GM21619 (cell line): ENCODE data around the gene NELL1.

Source experiments
- ATAC-seq: cut with Tn5 transposase; IDR thresholded peaks from one replicate; pipeline ENCODE4 v1.9.1; 2021; ENCODE audit not compliant: unreplicated experiment

The NELL1 gene

DNA sequence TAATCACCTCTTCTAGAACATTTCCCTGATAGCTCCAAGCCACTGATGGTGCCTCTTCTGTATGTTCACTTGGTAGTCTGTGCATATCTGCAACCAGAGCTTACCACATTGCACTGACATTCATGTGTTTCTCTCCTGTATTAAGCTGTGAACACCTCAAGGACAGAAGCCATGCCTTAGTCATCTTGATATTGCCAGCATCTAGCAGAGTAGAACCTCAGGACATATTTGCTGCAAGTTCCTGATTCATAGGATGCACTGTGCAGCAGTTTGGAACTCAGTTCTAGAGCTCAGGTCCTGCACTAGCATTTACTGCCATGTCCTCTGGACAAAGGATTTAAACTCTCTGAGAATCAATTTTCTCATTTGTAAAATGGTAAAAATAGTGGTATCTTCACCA, 801.1 kb downstream of the NELL1 start:
- no peak for ATAC-seq

DNA sequence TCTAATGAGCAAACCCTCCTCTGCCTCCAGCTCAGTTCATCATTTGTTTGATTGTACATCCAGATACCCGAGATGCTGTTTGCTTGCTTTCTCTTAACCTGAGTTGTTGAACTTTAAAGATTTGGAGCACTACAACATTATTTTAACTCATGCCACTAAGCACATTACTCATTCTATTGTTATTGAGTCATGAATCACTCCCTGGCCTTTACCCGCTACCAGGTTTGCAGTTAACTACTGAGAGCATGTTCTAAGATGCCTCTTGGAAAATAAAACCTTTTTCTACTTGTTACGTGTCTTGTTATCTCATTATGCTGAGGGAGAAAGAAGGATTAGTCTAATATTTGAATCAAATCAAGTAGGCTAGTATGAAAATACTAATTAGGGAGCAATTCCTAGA, 802.9 kb downstream of the NELL1 start:
- ATAC-seq = no peak

DNA sequence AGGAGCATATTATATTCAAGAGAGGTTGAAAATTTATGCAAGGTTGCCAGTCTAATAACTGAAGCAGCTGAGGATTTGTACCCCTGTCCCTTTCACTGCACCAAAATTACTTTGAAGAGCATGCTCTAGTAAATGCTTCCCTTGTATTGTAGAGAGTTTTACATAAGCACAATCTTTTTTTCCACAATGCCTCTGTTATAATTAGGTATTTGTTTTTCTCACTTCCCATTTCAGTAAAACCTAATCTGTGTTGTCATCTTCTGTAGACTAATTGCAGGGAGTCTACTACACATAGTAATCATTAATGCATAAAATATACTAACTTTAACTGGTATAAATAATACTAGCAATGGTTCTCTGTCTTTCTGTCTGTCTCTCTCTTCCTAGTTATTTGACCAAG, 805.1 kb downstream of the NELL1 start:
- no peak for ATAC-seq

GRCh38 chr11:21475276-21475675, 805.9 kb downstream of the NELL1 start:
- no peak for ATAC-seq

DNA sequence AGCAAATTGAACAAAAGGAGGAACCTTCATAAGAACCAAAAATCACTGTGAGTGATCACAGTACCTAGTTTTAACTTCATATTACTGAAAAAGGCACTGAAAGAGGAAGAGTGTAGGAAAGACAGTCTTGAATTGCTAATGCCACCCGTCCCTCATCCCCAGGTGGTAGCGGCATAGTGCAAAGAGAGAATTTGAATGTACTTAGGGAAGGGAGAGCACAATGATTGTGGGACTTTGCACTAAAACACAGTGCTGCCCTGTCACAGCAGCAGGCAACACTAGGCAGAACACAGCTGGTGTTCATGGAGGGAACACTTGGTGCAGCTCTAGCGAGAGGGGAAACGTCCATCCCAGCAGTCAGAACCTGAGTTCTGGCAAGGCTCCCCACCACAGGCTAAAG, 807.2 kb downstream of the NELL1 start:
- no peak for ATAC-seq

- no peak for ATAC-seq
These were observed 810.9 kb downstream of the NELL1 start for GRCh38 chr11:21480240-21480639.

DNA sequence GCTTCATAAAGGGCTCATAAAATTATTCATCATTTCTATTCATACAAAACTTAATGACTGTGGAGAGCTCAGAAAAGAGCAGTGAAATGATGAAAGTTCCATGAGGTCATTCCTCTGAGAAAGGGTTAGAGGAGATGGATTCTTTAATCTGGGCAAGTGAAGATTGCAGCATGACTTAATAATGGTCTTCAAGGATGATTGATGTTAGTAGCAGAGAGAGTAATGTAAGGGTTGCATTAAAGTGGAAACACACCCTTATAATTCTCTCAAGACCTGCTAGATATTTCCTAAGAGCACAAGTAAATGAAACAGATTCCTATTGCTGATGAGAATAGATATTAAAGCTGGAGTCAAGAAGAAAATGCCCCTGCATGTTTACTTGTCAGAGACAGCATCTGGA, 811.9 kb downstream of the NELL1 start:
- no peak for ATAC-seq

DNA sequence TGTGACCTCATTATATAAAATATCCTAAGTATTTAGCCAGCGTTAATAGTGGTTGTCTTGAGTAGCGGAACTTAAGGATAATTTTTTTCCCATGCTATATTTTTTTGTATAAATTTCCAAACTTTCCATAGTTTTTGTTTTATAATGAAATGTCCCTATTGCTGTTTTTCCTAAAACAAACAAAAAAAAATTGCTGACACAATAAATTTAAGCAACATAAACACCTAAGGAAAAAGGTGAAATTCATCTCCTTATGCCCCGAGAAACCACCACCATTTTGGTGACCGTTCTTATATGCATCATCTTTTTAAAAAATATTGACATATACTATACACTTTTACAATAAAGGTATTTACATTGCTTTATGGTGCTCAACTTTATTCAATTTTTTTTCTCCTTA, 814.7 kb downstream of the NELL1 start:
- no peak for ATAC-seq

DNA sequence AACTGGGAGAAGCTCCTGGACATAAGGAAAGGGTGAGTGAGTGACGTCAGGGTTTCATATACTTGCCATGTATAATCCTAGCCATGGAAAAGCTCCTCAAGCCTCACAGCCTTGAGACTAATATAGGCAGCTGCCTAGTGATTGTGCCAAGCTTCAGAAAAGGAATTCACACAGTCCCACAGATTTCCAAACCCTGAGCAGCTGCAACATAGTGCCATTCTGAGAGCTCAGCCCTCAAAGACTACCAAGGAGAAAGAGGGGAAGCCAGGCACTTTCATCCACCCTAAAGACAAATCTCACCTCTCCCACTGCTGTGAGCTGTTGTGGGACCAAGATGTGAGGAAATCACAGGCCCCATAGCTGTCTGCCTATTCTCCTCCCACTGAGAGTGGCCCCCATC, 815.6 kb downstream of the NELL1 start:
- ATAC-seq = no peak

GRCh38 chr11:21485426-21485825, 816.0 kb downstream of the NELL1 start:
- no peak for ATAC-seq

DNA sequence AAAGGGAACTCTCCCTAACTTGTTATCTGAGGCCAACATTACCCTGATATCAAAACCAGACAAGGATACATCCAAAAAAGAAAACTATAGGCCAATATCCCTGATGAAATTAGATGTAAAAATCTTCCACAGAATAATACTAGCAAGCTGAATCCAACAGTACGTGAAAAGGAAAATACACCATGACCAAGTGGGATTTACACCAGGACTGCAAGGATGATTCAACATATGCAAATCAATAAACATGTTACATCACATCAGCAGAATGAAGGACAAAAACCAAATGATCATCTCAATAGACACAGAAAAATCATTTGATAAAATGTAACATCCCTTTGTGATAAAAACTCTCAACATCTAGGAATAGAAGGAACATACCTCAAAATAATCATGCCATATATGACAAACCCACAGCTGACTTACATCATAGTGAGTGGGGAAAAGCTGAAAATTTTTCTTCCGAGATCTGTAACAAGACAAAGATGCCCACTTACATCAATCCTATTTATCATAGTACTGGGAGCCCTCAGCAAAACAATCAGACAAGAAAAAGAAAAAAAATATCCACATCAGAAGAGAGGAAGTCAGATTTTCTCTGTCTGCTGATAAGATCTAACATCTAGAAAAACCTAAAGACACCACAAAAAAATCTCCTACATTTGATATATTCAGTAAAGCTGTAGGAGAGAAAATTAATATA, 820.2 kb downstream of the NELL1 start:
- ATAC-seq = no peak

DNA sequence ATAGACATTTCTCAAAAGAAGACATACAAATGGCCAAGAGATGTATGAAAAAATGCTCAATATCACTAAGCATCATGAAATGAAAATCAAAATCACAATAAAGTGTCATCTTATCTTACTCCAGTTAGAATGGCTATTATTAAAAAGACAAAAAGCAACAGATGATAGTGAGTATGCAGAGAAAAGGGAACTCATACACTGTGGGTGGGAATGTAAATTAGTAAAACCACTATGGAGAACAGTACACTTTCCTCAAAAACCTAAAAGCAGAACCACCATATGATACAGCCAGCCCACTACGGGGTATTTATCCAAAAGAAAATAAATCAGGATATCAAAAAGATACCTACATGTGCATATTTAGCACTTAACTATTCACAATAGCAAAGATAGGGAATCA, 823.5 kb downstream of the NELL1 start:
- ATAC-seq = no peak

- ATAC-seq = no peak
These were observed 825.6 kb downstream of the NELL1 start for GRCh38 chr11:21494946-21495345.

- ATAC-seq = no peak
These were observed 826.5 kb downstream of the NELL1 start for GRCh38 chr11:21495879-21496278.

GRCh38 chr11:21501245-21501644, 831.9 kb downstream of the NELL1 start:
- no peak for ATAC-seq

DNA sequence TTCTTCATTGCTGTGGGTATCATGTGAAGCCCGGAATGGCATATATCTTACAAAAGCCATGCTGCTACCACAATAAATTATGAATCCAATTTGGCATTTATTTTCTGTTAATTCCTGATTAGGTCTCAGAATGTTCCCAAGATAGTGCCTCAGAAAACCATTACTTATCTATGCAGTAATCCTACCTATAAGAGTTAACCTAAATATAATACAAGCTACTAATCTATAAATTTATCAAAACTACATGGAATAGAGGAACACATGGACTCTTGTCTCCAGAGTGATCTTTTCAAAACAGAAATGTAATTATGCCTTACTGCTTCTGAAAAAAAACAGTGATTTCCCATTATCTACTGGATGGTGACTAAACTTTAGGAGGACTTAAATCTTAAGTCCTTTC, 835.7 kb downstream of the NELL1 start:
- ATAC-seq = no peak

DNA sequence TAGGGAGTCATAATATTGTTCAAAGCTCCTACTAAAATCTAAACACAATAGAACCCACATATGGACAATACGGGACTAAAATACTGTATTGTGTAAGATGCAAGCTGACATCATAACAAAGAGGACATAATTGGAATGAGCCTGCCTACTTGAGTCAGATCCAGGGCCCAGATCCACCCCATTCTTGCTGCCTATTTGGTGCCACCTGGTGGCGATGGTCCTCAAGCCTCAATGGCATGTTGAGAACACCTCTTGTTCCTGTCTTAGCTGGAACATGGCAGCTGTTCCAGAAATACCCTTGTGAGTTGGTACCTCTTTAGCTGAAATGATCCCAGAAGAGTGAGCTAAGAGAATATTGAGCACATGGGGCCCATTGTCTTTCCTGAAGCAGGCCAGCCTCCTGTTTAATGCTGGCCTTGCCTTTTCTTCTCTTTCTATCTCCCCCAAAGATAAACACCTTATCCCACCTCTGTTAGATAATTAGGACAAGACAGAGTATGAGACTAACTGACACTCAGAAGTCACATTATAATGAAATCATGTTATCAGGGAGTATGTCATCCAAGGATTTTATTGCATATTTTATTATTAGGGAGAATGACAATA, 842.6 kb downstream of the NELL1 start:
- peak; percentile 78 for ATAC-seq

DNA sequence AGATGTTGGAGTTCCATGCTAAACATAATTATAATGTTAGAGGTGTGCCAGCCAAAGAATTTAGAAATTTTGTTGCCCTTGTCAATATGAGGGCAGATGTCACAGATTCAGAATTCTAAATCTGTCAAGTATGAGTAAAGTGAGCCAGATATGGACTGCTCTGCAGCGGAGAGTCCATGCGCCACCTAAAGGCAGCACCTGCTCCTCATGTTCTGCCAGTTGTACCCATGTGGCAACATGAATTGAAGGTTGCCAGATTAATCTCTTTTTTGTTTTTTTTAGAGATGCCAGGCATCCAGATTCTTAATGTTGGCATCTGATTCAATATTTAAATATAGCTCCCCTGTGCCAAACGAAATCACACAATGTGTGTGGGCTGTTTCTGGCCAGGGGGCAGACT, 844.9 kb downstream of the NELL1 start:
- no peak for ATAC-seq

GRCh38 chr11:21520244-21520643, 850.9 kb downstream of the NELL1 start:
- ATAC-seq = no peak

DNA sequence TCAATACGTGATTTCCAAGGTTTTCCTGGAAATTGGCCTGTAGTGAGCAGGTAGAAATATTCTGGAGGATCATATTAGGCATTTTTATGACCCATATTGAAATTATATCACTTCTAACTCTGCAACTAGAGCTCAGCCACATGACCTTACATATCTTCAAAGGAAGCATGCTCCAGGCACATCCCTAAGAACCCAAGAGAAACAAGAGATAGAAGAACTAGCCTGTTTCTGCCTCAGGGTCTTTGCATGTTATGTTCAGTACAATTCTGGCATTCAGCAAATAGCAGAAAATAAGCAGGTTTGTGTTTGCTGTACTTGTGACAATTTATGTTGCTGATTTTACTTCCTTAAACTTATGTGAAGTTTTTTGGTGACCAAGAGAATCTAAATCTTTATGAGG, 859.8 kb downstream of the NELL1 start:
- no peak for ATAC-seq

DNA sequence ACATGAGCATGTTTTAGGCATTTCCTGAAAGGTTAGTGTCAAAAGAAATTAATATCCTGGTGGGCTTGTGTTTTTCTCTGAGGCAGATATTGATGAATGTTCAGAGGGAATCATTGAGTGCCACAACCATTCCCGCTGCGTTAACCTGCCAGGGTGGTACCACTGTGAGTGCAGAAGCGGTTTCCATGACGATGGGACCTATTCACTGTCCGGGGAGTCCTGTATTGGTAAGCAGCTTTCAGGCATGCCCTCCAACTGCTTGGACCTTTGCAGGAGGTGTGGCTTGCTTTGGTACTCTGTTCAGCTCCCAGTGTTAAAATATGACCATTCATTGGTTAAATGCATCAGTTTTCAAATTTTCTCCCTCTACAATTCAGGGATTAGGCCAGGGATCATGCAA, 864.9 kb downstream of the NELL1 start:
- no peak for ATAC-seq

- no peak for ATAC-seq
These were observed 868.6 kb downstream of the NELL1 start for GRCh38 chr11:21537980-21538379.

- ATAC-seq = no peak
These were observed 871.9 kb downstream of the NELL1 start for GRCh38 chr11:21541187-21541751.
